Measurements from ENCODE around the gene ITGA2B. TPM values are rescaled to one million over a fixed set of nuclear protein-coding genes. Genes with fewer than 3 reads are reported as not detected.

Gene ITGA2B
- total and polyA plus RNA-seq, 2 experiments from 2014 or later: 0.77 to 3.6 TPM

DNA sequence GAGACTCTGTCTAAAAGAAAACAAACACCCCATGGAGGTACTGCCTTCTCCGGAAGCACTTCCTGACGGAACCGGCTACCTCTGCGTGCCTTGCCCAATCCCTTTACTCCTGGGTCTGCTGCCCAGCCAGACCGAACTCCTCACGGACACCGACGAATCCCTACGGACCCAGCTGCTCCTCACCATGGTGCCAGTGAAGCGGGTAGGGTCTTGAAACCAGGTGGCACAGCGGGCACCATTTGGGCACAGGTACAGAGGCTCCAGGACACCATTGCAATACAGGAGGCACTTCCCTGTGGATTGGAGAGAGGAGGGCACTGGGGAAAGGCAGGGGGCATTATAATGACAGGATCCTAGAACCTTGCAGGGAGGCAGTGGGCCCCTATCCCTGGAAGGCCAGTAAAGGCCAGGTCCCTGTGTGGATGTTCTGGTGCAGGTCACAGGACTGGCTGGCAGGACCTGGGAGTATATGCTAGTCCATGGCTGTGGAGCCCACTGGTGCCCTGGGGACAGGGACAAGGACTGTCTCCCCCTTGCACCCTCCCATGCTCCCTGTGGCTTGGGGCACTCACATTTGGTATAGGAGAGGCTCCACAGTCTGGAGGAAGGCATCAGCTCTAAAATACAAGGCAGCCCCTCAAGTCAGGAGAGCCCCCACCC, 67.1 kb downstream of the ITGA2B start:
- H4K20me1 ChIP-seq (ENCODE audit: insufficient read depth, poor library complexity, severe bottlenecking): no peaks in the 10 kb centered on the region
- WGBS (ENCODE audit: low lambda C conversion rate, missing lambda C conversion rate): 97% methylated on average over 11 of the region's 11 CpGs

More for the DNA sequence above, 67.1 kb downstream of the ITGA2B start:
- Histone ChIP-seq H3K27ac (no peak overlapping the region), H3K9me3 (ENCODE audit: low read depth) (no peaks in the 10 kb centered on the region), H3K9me2 (replicated peaks; ENCODE audit: insufficient read depth) (no peaks in the 10 kb centered on the region), H3K4me3 (no peak overlapping the region), H3K4me2 (no peak overlapping the region), H3K36me3 (replicated peaks; ENCODE audit: insufficient read depth, low read depth) (no peaks in the 10 kb centered on the region), H3K4me1 (ENCODE audit: insufficient read depth) (peaks cover 17% of the 10 kb centered on the region), H2AFZ (no peak overlapping the region), H3K27me3 (peaks cover 8% of the 10 kb centered on the region), H3K79me2 (peaks cover 12% of the 10 kb centered on the region)
- TF ChIP-seq, protein P1, sequence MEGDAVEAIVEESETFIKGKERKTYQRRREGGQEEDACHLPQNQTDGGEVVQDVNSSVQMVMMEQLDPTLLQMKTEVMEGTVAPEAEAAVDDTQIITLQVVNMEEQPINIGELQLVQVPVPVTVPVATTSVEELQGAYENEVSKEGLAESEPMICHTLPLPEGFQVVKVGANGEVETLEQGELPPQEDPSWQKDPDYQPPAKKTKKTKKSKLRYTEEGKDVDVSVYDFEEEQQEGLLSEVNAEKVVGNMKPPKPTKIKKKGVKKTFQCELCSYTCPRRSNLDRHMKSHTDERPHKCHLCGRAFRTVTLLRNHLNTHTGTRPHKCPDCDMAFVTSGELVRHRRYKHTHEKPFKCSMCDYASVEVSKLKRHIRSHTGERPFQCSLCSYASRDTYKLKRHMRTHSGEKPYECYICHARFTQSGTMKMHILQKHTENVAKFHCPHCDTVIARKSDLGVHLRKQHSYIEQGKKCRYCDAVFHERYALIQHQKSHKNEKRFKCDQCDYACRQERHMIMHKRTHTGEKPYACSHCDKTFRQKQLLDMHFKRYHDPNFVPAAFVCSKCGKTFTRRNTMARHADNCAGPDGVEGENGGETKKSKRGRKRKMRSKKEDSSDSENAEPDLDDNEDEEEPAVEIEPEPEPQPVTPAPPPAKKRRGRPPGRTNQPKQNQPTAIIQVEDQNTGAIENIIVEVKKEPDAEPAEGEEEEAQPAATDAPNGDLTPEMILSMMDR (IDR thresholded peaks at IDR 0.05; ENCODE audit: poor library complexity): no peak
- TF ChIP-seq EZH2 (IDR thresholded peaks at IDR 0.05; ENCODE audit: borderline replicate concordance) (no peak), EZH2phosphoT487 (IDR thresholded peaks at IDR 0.05; ENCODE audit: low read depth, severe bottlenecking, unreplicated experiment) (no peak)
- no peak for DNase-seq (ENCODE audit: low spot score)

Small RNA genes within 50 kb of the gene (small RNA-seq; reads per million reads assigned to genes)
- gene RN7SL258P: not detected

Other genes starting within 250 kb of the ITGA2B start
- 1.8 and 2.0 TPM in 2 replicates for gene HROB, start 247.7 kb downstream of the ITGA2B start, total RNA-seq
- 5.7 and 5.9 TPM in 2 replicates for gene HROB, start 247.7 kb downstream of the ITGA2B start, polyA plus RNA-seq
- 0.23 TPM in 1 of 2 replicates, not detected in the other for gene ASB16, start 218.9 kb downstream of the ITGA2B start, total RNA-seq
- 0.71 and 2.0 TPM in 2 replicates for gene ASB16, start 218.9 kb downstream of the ITGA2B start, polyA plus RNA-seq
- gene TMUB2, start 202.7 kb downstream of the ITGA2B start, total RNA-seq: 27.7 and 31.3 TPM in 2 replicates
- 46.8 and 54.6 TPM in 2 replicates for gene TMUB2, start 202.7 kb downstream of the ITGA2B start, polyA plus RNA-seq
- 64.0 and 64.3 TPM in 2 replicates for gene ATXN7L3, start 189.8 kb downstream of the ITGA2B start, total RNA-seq
- 28.7 and 29.2 TPM in 2 replicates for gene ATXN7L3, start 189.8 kb downstream of the ITGA2B start, polyA plus RNA-seq
- 35.0 and 38.9 TPM in 2 replicates for gene UBTF, start 170.0 kb downstream of the ITGA2B start, total RNA-seq
- 37.2 and 41.1 TPM in 2 replicates for gene UBTF, start 170.0 kb downstream of the ITGA2B start, polyA plus RNA-seq
- not detected in 2 replicates for gene SLC4A1, start 121.5 kb downstream of the ITGA2B start, total RNA-seq
- not detected in 2 replicates for gene SLC4A1, start 121.5 kb downstream of the ITGA2B start, polyA plus RNA-seq
- 2.0 and 2.1 TPM in 2 replicates for gene RUNDC3A, start 81.0 kb downstream of the ITGA2B start, total RNA-seq
- 0.40 and 2.3 TPM in 2 replicates for gene RUNDC3A, start 81.0 kb downstream of the ITGA2B start, polyA plus RNA-seq
- gene SLC25A39, start 64.8 kb downstream of the ITGA2B start, total RNA-seq: 92.7 and 108 TPM in 2 replicates
- gene SLC25A39, start 64.8 kb downstream of the ITGA2B start, polyA plus RNA-seq: 179 and 191 TPM in 2 replicates
- 210 and 299 TPM in 2 replicates for gene GRN, start 44.3 kb downstream of the ITGA2B start, total RNA-seq
- 785 and 828 TPM in 2 replicates for gene GRN, start 44.3 kb downstream of the ITGA2B start, polyA plus RNA-seq
- gene FAM171A2, start 25.8 kb downstream of the ITGA2B start, total RNA-seq: 12.8 and 13.9 TPM in 2 replicates
- gene FAM171A2, start 25.8 kb downstream of the ITGA2B start, polyA plus RNA-seq: 19.4 and 22.8 TPM in 2 replicates
- 30.0 and 41.3 TPM in 2 replicates for gene GPATCH8, start 113.8 kb upstream of the ITGA2B start, total RNA-seq
- 42.1 and 47.0 TPM in 2 replicates for gene GPATCH8, start 113.8 kb upstream of the ITGA2B start, polyA plus RNA-seq
- gene FZD2, start 167.8 kb upstream of the ITGA2B start, total RNA-seq: 19.9 and 22.9 TPM in 2 replicates
- gene FZD2, start 167.8 kb upstream of the ITGA2B start, polyA plus RNA-seq: 31.3 and 35.5 TPM in 2 replicates

Measured in hepatocyte (in vitro differentiated cells).